HepG2 (cell line): ENCODE results near the gene CDC37L1. TPM values are rescaled to one million over a fixed set of nuclear protein-coding genes. Genes with fewer than 3 reads are reported as not detected.

Experiments
- ATAC-seq: fragments of 200-7000 bp; cut with Tn5 transposase; 3 replicates; pipeline ENCODE4 v1.9.1; 2020; ENCODE audit warnings: mild to moderate bottlenecking, moderate library complexity
- BruUV-seq: library from RNA; stranded (reverse); fragments of 400-500 nt; replicated peaks from 2 replicates; lab custom pipeline; 2021; lab: Mats Ljungman, UMichigan
- CTCF ChIA-PET: fragments of 300-600 bp; formaldehyde crosslinking; extraction: SDS; loops from one replicate; lab custom pipeline; 2021; ENCODE audit warnings: low total read pairs, inconsistent platforms, low intra/inter-chr PET ratio; lab: Yijun Ruan, JAX
- POLR2A ChIA-PET: fragments of 350-600 bp; sonication (Branson Sonifier 250); formaldehyde crosslinking; loops from one replicate; lab custom pipeline; 2020; ENCODE audit warnings: antibody characterized with exemption, inconsistent platforms; lab: Yijun Ruan, JAX
- DNase-seq: peaks from one replicate; pipeline ENCODE4 v3.0.0-alpha.2; 2015; ENCODE audit warnings: low spot score
- FAIRE-seq: peaks from 3 replicates; lab custom pipeline; 2011; peaks lifted over from hg19 to GRCh38; lab: Jason Lieb, UNC
- H2AFZ ChIP-seq: one replicate; pipeline ENCODE4 v1.6.1; 2011; ENCODE audit warnings: low read length, inconsistent platforms
- H3K27ac ChIP-seq: fragments of 300-600 bp; 3 replicates; pipeline ENCODE4 v1.8.0; 2011; ENCODE audit warnings: mixed run types, mild to moderate bottlenecking, mixed read lengths, low read length, inconsistent platforms; ENCODE audit not compliant: insufficient read depth; ENCODE audit errors: extremely low read length
- H3K27me3 ChIP-seq, 2 experiments: fragments of 200-600 bp in 1 of 2; 2 replicates in 1 of 2; 3 replicates in 1 of 2; pipeline versions ENCODE4 v1.6.0 to v1.8.0; 2011; ENCODE audit warnings: low read length in 2 of 2, mild to moderate bottlenecking in 2 of 2, moderate library complexity in 2 of 2, inconsistent platforms in 1 of 2; ENCODE audit not compliant: insufficient read depth in 2 of 2, control insufficient read depth in 1 of 2
- H3K36me3 ChIP-seq, 2 experiments: fragments of 200-600 bp in 1 of 2; replicated peaks in 1 of 2; 2 replicates in 1 of 2; 3 replicates in 1 of 2; pipeline versions ENCODE4 v1.5.1 to v1.8.0; 2011; ENCODE audit warnings: low read length in 2 of 2, inconsistent platforms in 1 of 2; ENCODE audit not compliant: insufficient read depth in 2 of 2, control insufficient read depth in 1 of 2
- H3K4me1 ChIP-seq: 2 replicates; pipeline ENCODE4 v1.5.1; 2012; ENCODE audit warnings: low read length, inconsistent platforms; ENCODE audit not compliant: insufficient read depth
- H3K4me2 ChIP-seq: 2 replicates; pipeline ENCODE4 v1.6.0; 2011; ENCODE audit warnings: low read depth, low read length, inconsistent platforms
- H3K4me3 ChIP-seq, 3 experiments: fragments of 200-600 bp in 1 of 3; sonication (generic), shearing (Covaris generic) in 1 of 3; replicated peaks in 1 of 3; 2 replicates each; pipeline ENCODE4 v1.5.1; 2011 to 2016; ENCODE audit warnings: low read length in 3 of 3, inconsistent platforms in 2 of 3, low read depth in 2 of 3, mild to moderate bottlenecking in 2 of 3, control low read depth in 1 of 3, mixed read lengths in 1 of 3; ENCODE audit not compliant: insufficient read depth in 1 of 3
- H3K79me2 ChIP-seq: one replicate; pipeline ENCODE4 v1.6.1; 2011; ENCODE audit warnings: low read length, inconsistent platforms; ENCODE audit not compliant: insufficient read depth
- H3K9ac ChIP-seq: 2 replicates; pipeline ENCODE4 v1.6.0; 2011; ENCODE audit warnings: mild to moderate bottlenecking, low read depth, low read length, inconsistent platforms; ENCODE audit not compliant: insufficient read depth
- H3K9me3 ChIP-seq: 2 replicates; pipeline ENCODE4 v1.5.1; 2012; ENCODE audit warnings: mild to moderate bottlenecking, low read length
- H4K20me1 ChIP-seq: 2 replicates; pipeline ENCODE4 v1.6.0; 2011; ENCODE audit warnings: inconsistent platforms, mild to moderate bottlenecking, low read length, moderate library complexity; ENCODE audit not compliant: insufficient read depth
- CBX2 ChIP-seq, 2 experiments: fragments of 200-600 bp in 1 of 2; sonication (generic); formaldehyde crosslinking in 1 of 2; IDR thresholded peaks; 2 replicates each; pipeline versions ENCODE4 v1.7.0 to v1.8.1; 2018 to 2022; ENCODE audit warnings: low read depth in 2 of 2, low read length in 1 of 2, mild to moderate bottlenecking in 1 of 2, missing genetic modification reagents in 1 of 2
- EP300 ChIP-seq, 3 experiments: sonication (generic) in 1 of 3; formaldehyde crosslinking in 1 of 3; IDR thresholded peaks; 2 replicates each; pipeline versions ENCODE4 v1.5.1 to v1.6.1; 2011 to 2020; ENCODE audit warnings: low read depth in 2 of 3, low read length in 2 of 3, borderline replicate concordance in 1 of 3, improper control_type of control experiment in 1 of 3, mild to moderate bottlenecking in 1 of 3, missing genetic modification reagents in 1 of 3, moderate library complexity in 1 of 3
- FOXK1 ChIP-seq: sonication (generic); formaldehyde crosslinking; IDR thresholded peaks from 2 replicates; pipeline ENCODE4 v1.4.0; 2020; ENCODE audit warnings: low read depth, missing genetic modification reagents, borderline replicate concordance
- GATA4 ChIP-seq: sonication (generic); IDR thresholded peaks from 2 replicates; pipeline ENCODE4 v1.6.1; 2016; ENCODE audit warnings: antibody characterized with exemption, low read depth, borderline replicate concordance
- GTF2F1 ChIP-seq: fragments of 150-350 bp; IDR thresholded peaks from 2 replicates; pipeline ENCODE4 v1.6.1; 2014; ENCODE audit warnings: low read length
- GTF3A ChIP-seq: sonication (generic); formaldehyde crosslinking; conservative IDR thresholded peaks from 2 replicates; pipeline ENCODE4 v1.4.0; 2020; ENCODE audit warnings: mild to moderate bottlenecking, missing genetic modification reagents
- HOXA5 ChIP-seq: sonication (generic); formaldehyde crosslinking; IDR thresholded peaks from 2 replicates; pipeline ENCODE4 v1.4.0; 2020; ENCODE audit warnings: missing genetic modification reagents
- REPIN1 ChIP-seq: sonication (generic); formaldehyde crosslinking; IDR thresholded peaks from 2 replicates; pipeline ENCODE4 v1.8.0; 2022; ENCODE audit warnings: missing genetic modification reagents, low read depth, mild to moderate bottlenecking, borderline replicate concordance
- SUZ12 ChIP-seq: fragments of 150-350 bp; IDR thresholded peaks from 2 replicates; pipeline ENCODE4 v1.6.1; 2014; ENCODE audit warnings: low read depth, low read length
- TAF15 ChIP-seq: fragments of 200-400 bp; formaldehyde crosslinking; IDR thresholded peaks from one replicate; pipeline ENCODE4 v1.6.1; 2018; ENCODE audit warnings: mild to moderate bottlenecking, low read depth, low read length; ENCODE audit not compliant: poor library complexity, severe bottlenecking
- WIZ ChIP-seq: sonication (generic); formaldehyde crosslinking; IDR thresholded peaks from 2 replicates; pipeline ENCODE4 v1.5.1; 2020; ENCODE audit warnings: mild to moderate bottlenecking, missing genetic modification reagents
- ZNF350 ChIP-seq: sonication (generic); formaldehyde crosslinking; IDR thresholded peaks from 2 replicates; pipeline ENCODE4 v1.4.0; 2020; ENCODE audit warnings: mild to moderate bottlenecking, low read depth, missing genetic modification reagents, borderline replicate concordance
- ZNF382 ChIP-seq: sonication (generic); formaldehyde crosslinking; IDR thresholded peaks from 2 replicates; pipeline ENCODE4 v1.5.0; 2020; ENCODE audit warnings: missing genetic modification reagents, mild to moderate bottlenecking, borderline replicate concordance
- ZNF703 ChIP-seq: sonication (generic); formaldehyde crosslinking; IDR thresholded peaks from 2 replicates; pipeline ENCODE4 v1.5.1; 2020; ENCODE audit warnings: missing genetic modification reagents, mild to moderate bottlenecking, moderate library complexity, borderline replicate concordance
- ZSCAN9 ChIP-seq: IDR thresholded peaks from 2 replicates; pipeline ENCODE4 v1.6.1; 2016; ENCODE audit warnings: borderline replicate concordance
- WGBS: methylation state at CpG from one replicate; pipeline ENCODE4 v1.1.6; 2017; ENCODE audit warnings: low lambda C conversion rate; 5-methylcytosine and 5-hydroxymethylcytosine counted together
- in situ Hi-C: cut with HindIII; loops from 2 replicates; pipeline ENCODE4 v1.10.0; 2017; ENCODE audit warnings: low pct_unique_long_range_greater_than_20kb; ENCODE audit not compliant: extremely low pct_ligation_motif_present
- intact Hi-C: fragments of 100-400 bp; cut with micrococcal nuclease; formaldehyde crosslinking; loops from one replicate; pipeline ENCODE4 v1.10.0; 2022; ENCODE audit not compliant: unreplicated experiment
- polyA plus RNA-seq, 8 experiments: library from polyadenylated mRNA; depleted of rRNA in 3 of 8; stranded (reverse) in 7 of 8; unstranded in 1 of 8; fragments of >200 nt; fragmentation: Illumina TruSeq in 4 of 8; extraction: Trizol in 4 of 8; gene quantifications; 2 replicates each; pipeline versions ENCODE4 v1.2.1 to v1.2.3, GENCODE V29; 2011 to 2016; ENCODE audit warnings: low read depth in 4 of 8, missing spikeins in 1 of 8, mixed read lengths in 1 of 8; ENCODE audit not compliant: insufficient read depth in 1 of 8
- total RNA-seq, 5 experiments: library from RNA; depleted of rRNA; stranded (reverse); fragments of >200 nt; fragmentation: Illumina TruSeq; extraction: Trizol; gene quantifications; 2 replicates each; pipeline ENCODE4 v1.2.3, GENCODE V29; 2016; ENCODE audit warnings: low read depth in 1 of 5
- TF ChIP-seq, protein P1 (sequence below): sonication (generic); formaldehyde crosslinking; IDR thresholded peaks from 2 replicates; pipeline ENCODE4 v1.4.0; 2020; ENCODE audit warnings: mild to moderate bottlenecking, missing genetic modification reagents
- TF ChIP-seq, protein P2 (sequence below): IDR thresholded peaks from 2 replicates; pipeline ENCODE4 v1.6.1; 2016; ENCODE audit warnings: missing biosample characterization, missing genetic modification reagents, low read depth
- TF ChIP-seq, protein P3 (sequence below): sonication (generic); formaldehyde crosslinking; IDR thresholded peaks from 2 replicates; pipeline ENCODE4 v1.5.1; 2020; ENCODE audit warnings: missing genetic modification reagents, mild to moderate bottlenecking, borderline replicate concordance

CDC37L1 gene
- total and polyA plus RNA-seq, 2 of the 13 experiments (the other 11 are each of a cell fraction or from before 2014, with no cell fraction given), result 5.5 to 17.0 TPM

DNA sequence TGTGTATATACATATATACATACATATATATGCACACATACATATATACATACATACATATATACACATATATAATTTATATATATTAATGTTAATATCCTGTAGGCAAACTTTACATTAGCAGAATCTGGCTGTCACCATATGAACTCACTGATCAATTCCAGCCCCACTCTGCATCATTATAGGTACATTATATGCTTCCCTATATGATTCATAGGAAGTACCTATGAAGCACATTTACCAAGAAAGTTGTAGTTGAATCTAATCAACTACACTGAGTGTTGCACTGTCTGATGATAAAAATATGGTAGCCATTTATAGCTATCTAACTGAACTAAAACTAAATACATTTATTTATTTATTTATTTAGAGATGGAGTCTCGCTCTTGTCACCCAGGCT lies 7.6 kb upstream of the CDC37L1 start:
- DNase-seq, result no peak
- WGBS, result 93% methylated on average over 1 of the region's 1 CpG
- H4K20me1 ChIP-seq, result no peaks in the 10 kb centered on the region
- H2AFZ ChIP-seq, result no peak overlapping the region
- no peak overlapping the region for H3K4me3 ChIP-seq
- H3K4me1 ChIP-seq, result peaks cover 14% of the 10 kb centered on the region
- no peaks in the 10 kb centered on the region for H3K79me2 ChIP-seq
- no peaks in the 10 kb centered on the region for H3K27me3 ChIP-seq
- no peak for FAIRE-seq
- H3K36me3 ChIP-seq, result no peaks in the 10 kb centered on the region
- BruUV-seq, result no TSS peak
- ATAC-seq, result no peak
- no peak overlapping the region for H3K27ac ChIP-seq
- no peak overlapping the region for H3K9ac ChIP-seq
- H3K4me2 ChIP-seq, result no peak overlapping the region
- CTCF ChIA-PET, result no interaction called here
- intact Hi-C loops, result no loop called here
- POLR2A ChIA-PET, result no interaction called here
- TF ChIP-seq REPIN1 (no peak), ZSCAN9 (CRISPR knock-in tag) (no peak), ZNF382 (CRISPR knock-in tag) (no peak), FOXK1 (CRISPR knock-in tag) (no peak), TAF15 (no peak), EP300 (IDR thresholded peaks at IDR 0.05; ENCODE audit: low read depth in 2 of 2, low read length in 2 of 2) (no peak), EP300 (CRISPR knock-in tag; IDR thresholded peaks at IDR 0.05; ENCODE audit: borderline replicate concordance) (no peak), WIZ (CRISPR knock-in tag) (no peak), CBX2 (IDR thresholded peaks at IDR 0.05; ENCODE audit: low read depth, low read length) (no peak), CBX2 (CRISPR knock-in tag; IDR thresholded peaks at IDR 0.05; ENCODE audit: low read depth) (no peak), HOXA5 (CRISPR knock-in tag) (no peak), GTF3A (CRISPR knock-in tag) (no peak), GATA4 (no peak), ZNF703 (CRISPR knock-in tag) (no peak), GTF2F1 (no peak), SUZ12 (no peak), ZNF350 (no peak)
- TF ChIP-seq, protein P1, sequence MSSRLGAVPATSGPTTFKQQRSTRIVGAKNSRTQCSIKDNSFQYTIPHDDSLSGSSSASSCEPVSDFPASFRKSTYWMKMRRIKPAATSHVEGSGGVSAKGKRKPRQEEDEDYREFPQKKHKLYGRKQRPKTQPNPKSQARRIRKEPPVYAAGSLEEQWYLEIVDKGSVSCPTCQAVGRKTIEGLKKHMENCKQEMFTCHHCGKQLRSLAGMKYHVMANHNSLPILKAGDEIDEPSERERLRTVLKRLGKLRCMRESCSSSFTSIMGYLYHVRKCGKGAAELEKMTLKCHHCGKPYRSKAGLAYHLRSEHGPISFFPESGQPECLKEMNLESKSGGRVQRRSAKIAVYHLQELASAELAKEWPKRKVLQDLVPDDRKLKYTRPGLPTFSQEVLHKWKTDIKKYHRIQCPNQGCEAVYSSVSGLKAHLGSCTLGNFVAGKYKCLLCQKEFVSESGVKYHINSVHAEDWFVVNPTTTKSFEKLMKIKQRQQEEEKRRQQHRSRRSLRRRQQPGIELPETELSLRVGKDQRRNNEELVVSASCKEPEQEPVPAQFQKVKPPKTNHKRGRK (CRISPR knock-in tag), result no peak
- TF ChIP-seq, protein P2, sequence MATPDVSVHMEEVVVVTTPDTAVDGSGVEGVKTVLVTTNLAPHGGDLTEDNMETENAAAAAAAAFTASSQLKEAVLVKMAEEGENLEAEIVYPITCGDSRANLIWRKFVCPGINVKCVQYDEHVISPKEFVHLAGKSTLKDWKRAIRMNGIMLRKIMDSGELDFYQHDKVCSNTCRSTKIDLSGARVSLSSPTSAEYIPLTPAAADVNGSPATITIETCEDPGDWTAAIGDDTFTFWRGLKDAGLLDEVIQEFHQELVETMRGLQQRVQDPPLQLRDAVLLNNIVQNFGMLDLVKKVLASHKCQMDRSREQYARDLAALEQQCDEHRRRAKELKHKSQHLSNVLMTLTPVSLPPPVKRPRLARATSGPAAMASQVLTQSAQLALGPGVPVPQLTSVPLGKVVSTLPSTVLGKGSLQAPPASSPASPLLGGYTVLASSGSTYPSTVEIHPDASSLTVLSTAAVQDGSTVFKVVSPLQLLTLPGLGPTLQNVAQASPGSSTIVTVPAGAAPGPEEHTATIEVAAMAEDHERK (CRISPR knock-in tag), result no peak
- TF ChIP-seq, protein P3, sequence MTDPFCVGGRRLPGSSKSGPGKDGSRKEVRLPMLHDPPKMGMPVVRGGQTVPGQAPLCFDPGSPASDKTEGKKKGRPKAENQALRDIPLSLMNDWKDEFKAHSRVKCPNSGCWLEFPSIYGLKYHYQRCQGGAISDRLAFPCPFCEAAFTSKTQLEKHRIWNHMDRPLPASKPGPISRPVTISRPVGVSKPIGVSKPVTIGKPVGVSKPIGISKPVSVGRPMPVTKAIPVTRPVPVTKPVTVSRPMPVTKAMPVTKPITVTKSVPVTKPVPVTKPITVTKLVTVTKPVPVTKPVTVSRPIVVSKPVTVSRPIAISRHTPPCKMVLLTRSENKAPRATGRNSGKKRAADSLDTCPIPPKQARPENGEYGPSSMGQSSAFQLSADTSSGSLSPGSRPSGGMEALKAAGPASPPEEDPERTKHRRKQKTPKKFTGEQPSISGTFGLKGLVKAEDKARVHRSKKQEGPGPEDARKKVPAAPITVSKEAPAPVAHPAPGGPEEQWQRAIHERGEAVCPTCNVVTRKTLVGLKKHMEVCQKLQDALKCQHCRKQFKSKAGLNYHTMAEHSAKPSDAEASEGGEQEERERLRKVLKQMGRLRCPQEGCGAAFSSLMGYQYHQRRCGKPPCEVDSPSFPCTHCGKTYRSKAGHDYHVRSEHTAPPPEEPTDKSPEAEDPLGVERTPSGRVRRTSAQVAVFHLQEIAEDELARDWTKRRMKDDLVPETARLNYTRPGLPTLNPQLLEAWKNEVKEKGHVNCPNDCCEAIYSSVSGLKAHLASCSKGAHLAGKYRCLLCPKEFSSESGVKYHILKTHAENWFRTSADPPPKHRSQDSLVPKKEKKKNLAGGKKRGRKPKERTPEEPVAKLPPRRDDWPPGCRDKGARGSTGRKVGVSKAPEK (CRISPR knock-in tag), result no peak
- no peaks in the 10 kb centered on the region for H3K9me3 ChIP-seq
- in situ Hi-C loops, result no loop called here
